Kidney (tissue), 14 donors: ENCODE data around the gene UBALD2. TPM values are rescaled to one million over a fixed set of nuclear protein-coding genes. Genes with fewer than 3 reads are reported as not detected.

Source experiments
- DNase-seq, 5 donors: peaks; one replicate each; pipeline ENCODE4 v3.0.0-alpha.2; 2013 to 2020
- FAIRE-seq: peaks from 2 replicates; lab custom pipeline; 2012; peaks lifted over from hg19 to GRCh38; lab: Jason Lieb, UNC
- H3K27ac ChIP-seq, 2 donors: one replicate each; pipeline ENCODE4 v1.7.0; 2013; ENCODE audit warnings: low read depth in 2 of 2, low read length in 2 of 2, inconsistent platforms in 1 of 2
- H3K27me3 ChIP-seq: one replicate; pipeline ENCODE4 v1.7.1; 2013; ENCODE audit warnings: low read length, inconsistent platforms; ENCODE audit not compliant: control insufficient read depth, insufficient read depth
- H3K36me3 ChIP-seq, 3 donors: one replicate each; pipeline versions ENCODE4 v1.7.0 to v1.7.1; 2013; ENCODE audit warnings: low read length in 3 of 3, control low read depth in 1 of 3, inconsistent platforms in 1 of 3; ENCODE audit not compliant: insufficient read depth in 3 of 3, control insufficient read depth in 2 of 3
- H3K4me1 ChIP-seq, 3 donors: one replicate each; pipeline versions ENCODE4 v1.7.0 to v1.7.1; 2013; ENCODE audit warnings: low read length in 3 of 3, inconsistent platforms in 1 of 3, low read depth in 1 of 3; ENCODE audit not compliant: control insufficient read depth in 2 of 3, insufficient read depth in 2 of 3
- H3K4me3 ChIP-seq, 3 donors: one replicate each; pipeline versions ENCODE4 v1.7.0 to v1.8.1; 2013; ENCODE audit warnings: low read length in 3 of 3, control low read depth in 1 of 3, inconsistent platforms in 1 of 3
- H3K9ac ChIP-seq, 3 donors: one replicate each; pipeline versions ENCODE4 v1.7.0 to v1.7.1; 2013; ENCODE audit warnings: low read length in 3 of 3, control low read depth in 1 of 3, inconsistent platforms in 1 of 3
- H3K9me3 ChIP-seq, 3 donors: one replicate each; pipeline versions ENCODE4 v1.7.0 to v1.7.1; 2013; ENCODE audit warnings: low read length in 3 of 3, control low read depth in 1 of 3, inconsistent platforms in 1 of 3; ENCODE audit not compliant: control insufficient read depth in 2 of 3, insufficient read depth in 1 of 3
- intact Hi-C: fragments of 100-400 bp; cut with DNase I; formaldehyde crosslinking; loops from one replicate; pipeline ENCODE4 v1.11.1; 2022
- polyA plus RNA-seq: library from polyadenylated mRNA; stranded (reverse); fragments of 350-450 nt; fragmentation: Illumina TruSeq; extraction: RNeasy Lipid Tissue Mini Kit (QIAGEN cat#74804); gene quantifications from one replicate; pipeline ENCODE4 v1.2.3, GENCODE V29; 2014; ENCODE audit warnings: low read depth, low replicate concordance; ENCODE audit not compliant: insufficient read depth
- total RNA-seq: library from RNA; stranded (reverse); fragmentation: NEBNext Ultra II Directional; extraction: Animal tissue kit (Norgen Biotek cat#: 25700); gene quantifications from one replicate; pipeline ENCODE4 v1.2.1, GENCODE V29; 2021
- TF ChIP-seq, protein P1 (sequence below): IDR thresholded peaks from 3 replicates; pipeline ENCODE4 v1.5.1; 2012; ENCODE audit warnings: mild to moderate bottlenecking, moderate library complexity, borderline replicate concordance; ENCODE audit not compliant: insufficient read depth; ENCODE audit errors: extremely low read depth
- donor health status: control.
- donor health status: control.
- donor health status: control.
- donor health status: control.
- donor health status: control.
- donor health status: DM: yes; HTN: yes; CAD: no.
- donor health status: Normal renal cell carcinoma (clear cell type).

The UBALD2 gene
- total and polyA plus RNA-seq, 2 donors from 2014 or later: 54.3 to 59.1 TPM

DNA sequence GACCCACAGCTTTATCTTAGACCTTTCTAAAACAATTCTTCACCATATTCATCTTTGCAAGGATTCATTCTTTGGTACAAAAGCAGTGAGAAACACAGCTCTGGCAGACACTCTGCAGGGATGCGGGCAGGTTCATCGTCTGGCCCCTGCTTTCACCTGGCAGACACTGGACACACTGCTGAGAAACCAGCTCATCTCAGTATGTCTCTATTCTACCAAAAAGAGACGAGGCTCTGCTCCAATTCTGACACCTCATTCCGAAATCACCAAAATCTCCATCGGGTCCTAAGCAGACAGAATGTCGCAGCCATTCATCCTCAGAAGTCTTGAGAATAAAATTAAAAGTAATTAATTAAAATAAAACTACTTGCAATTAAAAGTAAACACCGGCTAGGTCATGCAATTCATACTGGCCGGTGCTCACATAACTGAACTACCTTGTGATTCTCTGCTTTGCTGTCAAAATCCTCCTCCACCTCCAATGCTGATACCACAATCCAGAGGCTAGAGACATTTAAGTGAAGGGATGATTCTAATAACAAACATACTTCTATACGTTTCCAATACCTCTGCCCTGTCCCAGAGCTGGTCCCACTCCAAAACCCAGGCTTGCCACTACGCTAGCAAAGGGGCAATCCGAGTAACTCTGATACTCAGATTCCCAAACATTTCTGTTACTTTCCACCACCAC is 26.2 kb upstream of the UBALD2 start:
- H3K27me3 ChIP-seq: no peaks in the 10 kb centered on the region
- intact Hi-C loops: no loop called here
- DNase-seq (no peak), FAIRE-seq (no peak)
- no peaks in the 10 kb centered on the region for H3K4me1 ChIP-seq
- no peak overlapping the region for H3K27ac ChIP-seq
- H3K36me3 ChIP-seq: no peaks in the 10 kb centered on the region
- no peak overlapping the region for H3K4me3 ChIP-seq
- H3K9ac ChIP-seq: no peak overlapping the region
- H3K9me3 ChIP-seq: no peaks in the 10 kb centered on the region
- TF ChIP-seq, protein P1, sequence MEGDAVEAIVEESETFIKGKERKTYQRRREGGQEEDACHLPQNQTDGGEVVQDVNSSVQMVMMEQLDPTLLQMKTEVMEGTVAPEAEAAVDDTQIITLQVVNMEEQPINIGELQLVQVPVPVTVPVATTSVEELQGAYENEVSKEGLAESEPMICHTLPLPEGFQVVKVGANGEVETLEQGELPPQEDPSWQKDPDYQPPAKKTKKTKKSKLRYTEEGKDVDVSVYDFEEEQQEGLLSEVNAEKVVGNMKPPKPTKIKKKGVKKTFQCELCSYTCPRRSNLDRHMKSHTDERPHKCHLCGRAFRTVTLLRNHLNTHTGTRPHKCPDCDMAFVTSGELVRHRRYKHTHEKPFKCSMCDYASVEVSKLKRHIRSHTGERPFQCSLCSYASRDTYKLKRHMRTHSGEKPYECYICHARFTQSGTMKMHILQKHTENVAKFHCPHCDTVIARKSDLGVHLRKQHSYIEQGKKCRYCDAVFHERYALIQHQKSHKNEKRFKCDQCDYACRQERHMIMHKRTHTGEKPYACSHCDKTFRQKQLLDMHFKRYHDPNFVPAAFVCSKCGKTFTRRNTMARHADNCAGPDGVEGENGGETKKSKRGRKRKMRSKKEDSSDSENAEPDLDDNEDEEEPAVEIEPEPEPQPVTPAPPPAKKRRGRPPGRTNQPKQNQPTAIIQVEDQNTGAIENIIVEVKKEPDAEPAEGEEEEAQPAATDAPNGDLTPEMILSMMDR: no peak

DNA sequence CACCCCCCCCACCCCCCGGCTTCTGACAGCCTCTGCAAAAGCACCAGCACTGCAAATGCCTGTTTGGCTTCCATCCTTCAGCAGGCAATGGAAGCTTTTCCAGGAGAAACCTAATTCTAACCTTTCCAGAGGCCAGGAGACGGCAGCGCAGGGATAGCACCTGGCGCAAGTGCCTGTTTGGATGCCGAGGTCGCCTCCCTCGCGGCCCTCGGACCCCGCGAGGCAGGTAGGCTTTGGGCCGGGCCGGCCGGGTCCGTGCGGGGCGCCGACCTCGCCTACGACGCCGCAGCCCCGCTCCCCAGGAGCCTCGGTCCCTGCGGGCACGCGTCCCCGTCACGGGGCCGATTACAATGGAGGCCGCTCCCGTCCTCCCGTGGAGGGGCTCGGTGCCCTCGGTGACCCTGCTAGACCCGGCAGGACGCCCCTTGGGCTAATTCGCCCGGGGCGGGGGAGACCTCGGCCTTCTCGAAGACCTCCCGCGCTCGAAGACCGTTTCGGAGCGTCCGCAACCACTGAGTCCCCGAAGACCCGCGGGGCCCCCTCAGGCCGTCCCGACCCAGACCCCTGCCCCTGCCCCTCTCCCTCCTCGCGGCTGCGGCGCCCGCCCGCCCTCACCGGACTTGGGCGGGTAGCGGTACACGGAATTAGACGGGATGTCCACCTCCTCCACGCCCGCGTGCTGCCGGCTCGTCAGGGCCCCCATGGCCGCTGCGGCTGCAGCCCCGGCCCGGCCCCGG is 25.4 kb upstream of the UBALD2 start:
- DNase-seq (peak in 3 of 5 donors; percentile 31 to 77 (median 76)), FAIRE-seq (no peak)
- H3K4me1 ChIP-seq: no peaks in the 10 kb centered on the region
- H3K36me3 ChIP-seq: no peaks in the 10 kb centered on the region
- H3K9ac ChIP-seq: no peak overlapping the region
- H3K9me3 ChIP-seq: no peaks in the 10 kb centered on the region
- H3K27ac ChIP-seq: no peak overlapping the region
- TF ChIP-seq, protein P1: no peak
- intact Hi-C loops: no loop called here
- H3K4me3 ChIP-seq: peak overlapping the region in 1 of 3 donors; percentile 44
- no peaks in the 10 kb centered on the region for H3K27me3 ChIP-seq

DNA sequence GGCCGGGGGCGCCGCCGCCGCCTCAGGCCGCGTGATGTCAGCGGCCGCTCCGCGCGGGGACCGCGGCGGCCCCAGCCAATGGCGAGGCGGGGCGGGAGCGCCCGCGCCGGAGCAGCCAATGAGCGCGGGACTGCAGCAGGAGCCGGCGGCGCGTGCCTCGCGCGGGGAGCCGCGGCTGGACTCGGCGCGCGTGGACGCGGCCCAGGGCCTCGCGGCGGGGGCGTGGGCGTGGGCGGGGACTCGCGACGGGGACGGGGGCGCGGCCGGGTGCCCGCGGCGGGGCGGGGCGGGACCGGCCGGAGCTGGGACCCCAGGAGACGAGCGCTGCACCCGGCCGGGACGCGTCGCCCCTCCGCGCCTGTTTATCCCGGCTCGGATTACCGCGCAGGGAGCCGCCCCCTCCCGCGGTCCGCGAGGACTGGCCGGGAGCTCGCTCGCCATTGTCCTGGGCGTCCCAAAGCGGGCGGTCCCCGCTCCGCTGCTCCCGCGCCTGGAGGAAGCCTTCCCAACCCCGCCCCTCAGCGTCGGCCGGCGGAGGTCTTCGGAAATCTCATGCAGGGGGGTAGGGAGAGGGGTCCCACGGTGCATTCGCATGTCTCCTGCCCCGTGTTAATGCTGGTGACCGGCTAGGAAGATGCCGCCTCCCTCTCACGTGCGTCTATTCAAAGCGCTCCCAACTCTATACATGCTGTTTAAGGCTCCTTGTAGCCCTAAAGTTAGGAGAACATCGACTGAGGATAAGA is 24.5 kb upstream of the UBALD2 start, which contains the start of gene RNF157:
Gene RNF157, minus strand, starts transcription at position 33 of the 743 bp plus-strand sequence. CDS start 253 bp downstream, outside the sequence.
- TF ChIP-seq, protein P1: no peak
- H3K4me3 ChIP-seq: peak within 1 kb of the TSS; percentile 69 to 88 (median 82)
- no peak for FAIRE-seq
- H3K36me3 ChIP-seq: no peaks in the 10 kb centered on the region
- peak; percentile 85 to 93 (median 88) for DNase-seq
- H3K27me3 ChIP-seq: no peaks in the 10 kb centered on the region
- H3K27ac ChIP-seq: peak within 1 kb of the TSS in 1 of 2 donors; percentile 17
- H3K4me1 ChIP-seq: no peaks in the 10 kb centered on the region
- H3K9me3 ChIP-seq: no peaks in the 10 kb centered on the region
- peak within 1 kb of the TSS; percentile 62 to 76 (median 74) for H3K9ac ChIP-seq
- intact Hi-C loops: no loop called here
